GM19372 (cell line): Measurements from ENCODE around the gene LRRN4CL.
A peak's percentile ranks its signal among the peaks of the same experiment; 100 is the strongest.

Experiments
- ATAC-seq: cut with Tn5 transposase; IDR thresholded peaks from one replicate; pipeline ENCODE4 v1.9.1; 2021; ENCODE audit warnings: mild to moderate bottlenecking, low read depth, moderate library complexity; ENCODE audit not compliant: unreplicated experiment

Gene LRRN4CL

GRCh38 chr11:62648967-62649364 is 40.4 kb downstream of the LRRN4CL start:
- ATAC-seq: no peak

- no peak for ATAC-seq
These were observed 41.0 kb downstream of the LRRN4CL start for GRCh38 chr11:62648185-62648966.

GRCh38 chr11:62647609-62648005 is 41.7 kb downstream of the LRRN4CL start:
- ATAC-seq: no peak

- ATAC-seq: no peak
These were observed 42.3 kb downstream of the LRRN4CL start for GRCh38 chr11:62646825-62647608.

GRCh38 chr11:62645946-62646824 is 43.1 kb downstream of the LRRN4CL start, which contains the start of gene GANAB:
Gene GANAB, minus strand, starts transcription at chr11:62646613. Its CDS starts 14 bp downstream, at chr11:62646599.
- peak; percentile 98 for ATAC-seq

GRCh38 chr11:62645671-62645945 is 43.7 kb downstream of the LRRN4CL start:
- no peak for ATAC-seq

GRCh38 chr11:62644220-62644619 is 45.1 kb downstream of the LRRN4CL start:
- ATAC-seq: no peak
